MG63 (cell line): ENCODE results near the gene ABHD12. TPM values are rescaled to one million over a fixed set of nuclear protein-coding genes. Genes with fewer than 3 reads are reported as not detected.
A peak's percentile ranks its signal among the peaks of the same experiment; 100 is the strongest.
"Not testable (repeated sequence)": the region's sequence is repeated elsewhere in the genome, so short reads cannot be mapped to it uniquely, and the experiment has no call there.

Experiments used
- DNase-seq: peaks from one replicate; pipeline ENCODE4 v3.0.0-alpha.2; 2020
- H3K27me3 ChIP-seq: fragments of 250-450 bp; sonication (Bioruptor Pico); 2 replicates; pipeline ENCODE4 v1.5.1; 2020; ENCODE audit warnings: mild to moderate bottlenecking, moderate library complexity
- H3K36me3 ChIP-seq: fragments of 250-450 bp; sonication (Bioruptor Pico); 2 replicates; pipeline ENCODE4 v1.5.1; 2020; ENCODE audit warnings: mild to moderate bottlenecking, moderate library complexity
- H3K4me3 ChIP-seq: fragments of 250-450 bp; sonication (Bioruptor Pico); 2 replicates; pipeline ENCODE4 v1.5.1; 2020; ENCODE audit warnings: mild to moderate bottlenecking, moderate library complexity
- H3K9me3 ChIP-seq: fragments of 250-450 bp; sonication (Bioruptor Pico); 2 replicates; pipeline ENCODE4 v1.5.1; 2020; ENCODE audit warnings: mild to moderate bottlenecking, moderate library complexity
- total RNA-seq: library from RNA; depleted of rRNA; stranded (reverse); fragments of >200 nt; shearing (Covaris generic); gene quantifications from 2 replicates; pipeline ENCODE4 v1.2.3, GENCODE V29; 2014; ENCODE audit warnings: low replicate concordance

Gene ABHD12
- total RNA-seq, 1 experiment from 2014 or later, result 15.9 TPM

DNA sequence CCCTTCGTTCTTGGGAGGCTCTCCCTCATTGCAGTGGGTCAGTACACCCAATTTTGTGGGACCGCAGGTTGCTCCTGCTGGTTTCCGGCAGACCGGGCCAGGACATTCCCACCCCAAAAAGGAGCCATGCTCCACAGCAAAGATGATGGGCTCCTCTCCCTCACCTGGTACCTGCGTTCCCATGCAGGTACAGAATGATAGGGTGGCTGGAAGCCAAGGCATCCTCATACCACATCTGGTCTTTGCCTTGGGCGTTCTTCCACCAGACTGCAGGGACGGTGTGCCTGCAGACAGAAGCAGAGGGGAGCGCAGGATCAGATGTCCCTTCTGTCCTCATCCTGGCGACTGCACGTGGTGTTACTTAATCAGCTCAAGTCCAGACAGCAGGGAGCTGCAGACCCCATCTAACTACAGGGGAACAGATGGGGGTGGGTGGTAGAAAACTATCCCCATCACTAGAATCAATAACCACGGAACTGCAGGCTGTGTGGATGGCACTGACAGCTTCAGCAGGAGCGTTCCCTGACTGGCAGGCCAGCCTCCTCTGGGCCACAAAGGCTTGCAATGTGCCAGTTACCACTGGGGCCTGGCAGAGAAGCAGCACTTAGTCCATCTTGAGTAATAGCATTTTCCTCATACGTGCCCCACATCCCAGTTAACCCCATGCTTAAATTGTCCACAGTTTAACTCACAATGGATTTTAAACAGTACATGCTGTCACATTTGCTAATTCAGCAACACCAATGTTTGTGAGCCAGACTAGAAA is 70.4 kb downstream of the ABHD12 start:
- H3K36me3 ChIP-seq, result no peaks in the 10 kb centered on the region; the same call in 1 of the 2 replicates

DNA sequence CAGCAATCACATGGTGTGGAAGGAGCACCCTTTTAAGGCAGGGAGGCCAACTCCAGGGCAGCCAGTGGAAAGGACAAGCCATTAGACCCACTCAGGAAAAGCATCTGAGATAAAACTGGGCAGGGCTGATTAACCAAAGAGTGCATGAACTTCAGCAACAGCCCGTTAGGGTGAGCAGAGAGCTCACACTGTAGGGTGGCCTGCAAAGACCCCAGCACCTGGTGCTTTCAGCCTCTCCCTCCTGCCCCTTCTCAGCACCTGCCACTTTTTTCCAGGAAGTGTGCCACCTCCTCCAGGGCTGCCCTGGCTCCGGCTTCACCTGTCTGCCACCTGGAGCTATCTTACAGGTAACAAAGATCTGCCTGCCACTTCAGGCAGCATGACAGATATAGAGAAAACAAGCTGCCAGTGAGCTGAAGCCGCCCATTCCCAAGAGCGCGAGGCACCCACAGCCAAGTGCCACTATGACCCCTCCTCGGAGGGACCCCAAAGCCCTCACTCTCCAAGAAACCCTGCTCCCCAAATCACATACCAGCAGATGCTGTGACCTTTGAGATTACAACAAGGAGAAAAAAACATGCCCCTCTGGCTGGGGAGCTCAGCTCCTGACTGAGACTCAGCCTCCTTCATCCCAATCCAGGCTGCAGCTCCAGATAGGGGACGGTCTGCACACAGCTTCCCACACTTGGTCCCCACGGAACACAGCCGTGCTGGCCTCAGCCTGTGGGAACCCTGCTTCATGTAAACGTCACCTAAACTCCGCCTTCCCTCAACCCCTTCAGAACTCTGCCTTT is 71.2 kb downstream of the ABHD12 start:
- Histone ChIP-seq H3K4me3 (no peak overlapping the region), H3K36me3 (no peaks in the 10 kb centered on the region; the same call in 1 of the 2 replicates), H3K27me3 (no peaks in the 10 kb centered on the region), H3K9me3 (no peaks in the 10 kb centered on the region)
- no peak for DNase-seq

More for the DNA sequence above, 70.4 kb downstream of the ABHD12 start:
- DNase-seq, result no peak
- no peaks in the 10 kb centered on the region for H3K9me3 ChIP-seq
- no peaks in the 10 kb centered on the region for H3K27me3 ChIP-seq
- H3K4me3 ChIP-seq, result no peak overlapping the region

DNA sequence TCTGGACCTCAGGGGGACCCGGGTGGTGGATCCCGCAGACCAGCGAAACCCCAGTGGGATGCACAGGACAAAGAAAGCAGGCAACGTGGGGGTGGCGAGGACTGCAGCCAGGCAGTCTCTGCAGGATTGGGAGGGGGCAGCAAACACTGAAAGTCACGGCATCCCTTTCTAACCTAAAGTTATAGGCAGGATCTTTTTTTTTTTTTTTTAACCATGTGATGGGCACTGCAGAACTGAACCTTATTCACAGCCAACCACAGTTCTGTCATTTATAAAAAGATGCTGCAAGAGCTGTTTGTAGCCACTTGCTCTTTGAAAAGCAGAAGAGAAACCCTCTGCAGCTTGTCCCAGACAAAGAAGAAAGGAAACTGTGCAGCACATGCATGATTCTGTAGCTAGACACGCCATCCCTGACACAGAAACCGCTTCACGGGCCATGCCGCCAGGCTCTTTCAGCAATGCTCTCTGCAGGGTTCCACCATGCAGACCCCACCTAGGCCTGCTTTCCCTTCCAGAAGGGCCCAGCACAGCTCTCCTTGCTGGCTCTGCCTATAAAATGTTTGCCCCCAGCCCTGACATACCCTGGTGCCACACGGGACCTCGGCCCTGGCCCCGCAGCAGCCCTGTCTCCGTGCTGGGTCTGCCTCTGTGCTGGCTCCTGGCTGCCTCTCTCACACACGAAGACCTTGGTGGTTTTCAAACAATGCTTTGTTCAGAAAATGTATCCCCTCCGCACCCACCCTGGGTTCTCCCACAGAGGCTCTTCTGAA is 72.0 kb downstream of the ABHD12 start:
- Histone ChIP-seq H3K27me3 (no peaks in the 10 kb centered on the region), H3K36me3 (no peaks in the 10 kb centered on the region; the same call in 1 of the 2 replicates), H3K4me3 (no peak overlapping the region), H3K9me3 (no peaks in the 10 kb centered on the region)
- no peak for DNase-seq

DNA sequence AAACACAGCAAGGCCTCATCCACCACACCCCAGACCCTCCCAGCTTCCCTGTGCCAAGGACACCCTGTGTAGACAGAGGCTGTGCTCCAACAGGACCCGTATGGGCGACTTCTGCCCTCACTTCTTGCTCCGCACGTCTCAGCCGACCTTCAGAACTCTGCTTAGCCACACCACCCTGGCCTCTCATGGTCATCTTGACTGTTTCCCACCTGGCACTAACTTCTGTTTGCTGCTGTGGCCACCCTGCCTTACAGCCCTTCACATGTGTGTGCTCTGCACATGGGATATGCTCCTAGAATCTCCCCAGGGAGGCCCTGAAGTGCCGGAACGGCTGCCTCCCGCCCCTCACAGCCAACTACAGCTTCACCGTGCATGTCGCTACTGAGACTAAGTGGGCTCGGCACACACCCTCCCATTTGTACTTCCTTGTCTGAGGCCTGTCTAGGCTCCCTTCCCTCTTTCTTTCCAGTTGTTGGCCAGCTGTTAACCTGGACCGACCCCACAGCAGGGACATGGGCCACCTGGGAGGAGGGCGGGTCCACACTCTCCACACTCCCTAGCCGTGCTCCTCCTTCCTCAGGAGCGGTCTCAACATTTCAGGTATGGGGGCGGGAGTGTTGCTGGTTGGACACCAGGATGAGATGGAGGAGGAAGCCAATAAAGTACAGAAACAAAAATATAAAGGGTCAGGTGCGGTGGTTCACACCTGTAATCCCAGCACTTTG is 73.1 kb downstream of the ABHD12 start:
- Histone ChIP-seq H3K9me3 (no peaks in the 10 kb centered on the region), H3K27me3 (no peaks in the 10 kb centered on the region), H3K4me3 (no peak overlapping the region), H3K36me3 (no peaks in the 10 kb centered on the region; the same call in 1 of the 2 replicates)
- no peak for DNase-seq

DNA sequence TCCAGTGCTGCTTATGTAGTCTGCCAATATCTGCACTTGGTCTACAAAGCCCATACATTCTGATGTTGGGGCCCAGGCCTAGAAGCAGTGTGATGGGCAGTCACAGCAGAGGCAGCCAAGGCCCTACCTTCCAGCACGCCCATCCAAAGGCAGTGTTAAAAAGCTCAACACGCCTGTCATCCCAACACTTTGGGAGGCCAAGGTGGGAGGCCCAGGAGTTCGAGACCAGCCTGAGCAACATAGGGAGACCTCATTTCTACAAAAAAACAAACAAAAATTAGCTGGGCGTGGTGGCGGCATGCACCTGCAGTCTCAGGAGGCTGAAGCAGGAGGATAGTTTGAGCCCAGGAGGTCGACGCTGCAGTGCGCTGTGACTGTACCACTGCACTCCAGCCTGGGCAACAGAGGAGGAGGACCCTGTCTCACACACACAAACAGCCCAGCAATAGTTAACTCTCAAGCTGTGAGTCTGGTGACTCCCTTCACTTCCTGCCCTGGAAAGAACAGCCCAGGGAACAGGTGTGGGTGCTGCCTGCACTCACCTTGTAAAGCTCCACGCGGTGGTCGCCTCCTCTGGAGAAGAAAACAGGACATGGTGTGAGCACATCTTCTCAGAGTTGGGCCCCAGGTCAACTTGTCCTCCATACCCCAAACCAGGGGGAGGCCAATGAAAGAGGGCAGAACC is 74.0 kb downstream of the ABHD12 start:
- H3K36me3 ChIP-seq, result no peaks in the 10 kb centered on the region; the same call in 1 of the 2 replicates
- no peaks in the 10 kb centered on the region for H3K9me3 ChIP-seq
- no peak overlapping the region for H3K4me3 ChIP-seq
- H3K27me3 ChIP-seq, result no peaks in the 10 kb centered on the region
- no peak for DNase-seq

DNA sequence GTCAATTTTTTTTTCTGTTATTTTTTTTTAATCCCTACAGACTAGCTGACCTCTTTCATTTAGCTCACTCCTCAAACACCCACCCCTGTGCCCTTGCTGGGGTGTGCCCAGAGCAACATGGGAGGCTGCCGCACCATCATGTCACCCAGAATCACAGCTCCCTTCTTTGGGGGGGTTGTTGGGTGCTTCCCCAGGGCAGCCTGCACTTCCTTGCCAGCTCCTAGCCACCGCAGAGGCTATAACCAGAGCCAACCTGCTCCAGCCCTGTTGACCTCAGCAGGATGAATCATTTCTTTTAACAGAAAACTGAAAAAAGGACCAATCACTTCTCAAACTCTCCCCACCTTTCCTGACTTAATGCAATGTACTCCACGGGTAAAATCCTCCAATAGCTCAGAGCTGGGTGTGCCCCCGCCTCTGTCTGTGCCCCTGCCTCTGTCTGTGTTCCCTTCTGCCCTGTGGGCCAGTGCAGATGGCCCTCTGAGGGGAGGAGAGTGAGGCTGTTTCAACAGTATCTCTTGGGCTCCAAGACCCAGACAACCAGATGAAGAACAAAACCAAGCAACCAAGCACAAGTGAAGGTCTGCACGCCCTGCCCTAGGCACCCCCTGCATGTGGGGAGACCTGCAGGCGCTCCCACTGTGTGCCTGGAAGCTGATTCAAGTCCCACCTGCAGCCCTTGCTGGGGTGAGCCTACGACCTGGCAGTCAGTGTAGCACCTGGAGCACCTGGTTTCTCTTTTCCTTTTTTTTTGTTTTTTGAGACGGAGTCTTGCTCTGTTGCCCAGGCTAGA is 75.0 kb downstream of the ABHD12 start:
- DNase-seq, result peak; percentile 56
- Histone ChIP-seq H3K27me3 (no peaks in the 10 kb centered on the region), H3K4me3 (no peak overlapping the region), H3K9me3 (no peaks in the 10 kb centered on the region), H3K36me3 (no peaks in the 10 kb centered on the region)

DNA sequence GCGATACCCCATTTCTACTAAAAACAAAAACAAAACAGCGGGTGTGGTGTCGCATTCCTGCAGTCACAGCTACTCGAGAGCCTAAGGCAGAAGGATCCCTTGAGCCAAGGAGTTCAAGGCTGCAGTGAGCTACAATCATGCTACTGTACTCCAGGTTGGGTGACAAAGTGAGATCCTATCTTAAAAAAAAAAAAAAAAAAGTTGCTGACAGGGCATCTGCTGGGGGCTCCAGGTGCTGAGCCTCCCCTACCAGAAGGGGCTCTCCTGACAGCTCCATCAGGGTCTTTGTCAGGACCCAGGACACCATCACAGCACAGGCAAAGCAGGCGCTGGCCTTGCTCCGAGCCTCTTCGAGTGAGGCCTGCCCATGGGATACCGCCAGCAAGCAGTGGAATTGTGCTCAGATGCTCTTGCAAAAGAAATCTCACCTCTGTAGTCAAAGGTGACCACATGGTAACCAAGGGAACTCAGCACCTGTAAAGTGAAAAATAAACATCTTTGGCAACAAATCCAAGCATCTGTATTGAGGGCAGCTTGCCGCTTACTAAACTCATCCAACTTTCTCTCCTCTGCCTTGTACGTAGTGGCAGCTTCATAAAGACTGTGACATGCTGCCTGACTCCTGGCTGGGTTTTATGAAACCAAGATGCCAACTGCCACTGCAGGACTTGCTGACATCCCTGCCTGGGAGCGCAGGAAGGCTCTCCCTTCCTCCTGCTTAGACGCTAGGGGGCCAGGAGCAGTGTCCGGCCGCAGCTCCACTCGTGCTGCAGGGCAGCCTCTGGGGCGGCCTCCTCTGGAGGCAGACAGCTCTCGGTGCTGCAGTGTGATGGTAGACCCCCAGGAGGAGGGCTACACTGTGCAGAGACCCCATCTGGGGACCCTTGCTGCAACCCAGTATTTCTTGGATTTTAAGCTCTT is 75.9 kb downstream of the ABHD12 start:
- H3K9me3 ChIP-seq, result no peaks in the 10 kb centered on the region
- H3K27me3 ChIP-seq, result no peaks in the 10 kb centered on the region
- no peak for DNase-seq
- H3K4me3 ChIP-seq, result no peak overlapping the region
- H3K36me3 ChIP-seq, result no peaks in the 10 kb centered on the region

DNA sequence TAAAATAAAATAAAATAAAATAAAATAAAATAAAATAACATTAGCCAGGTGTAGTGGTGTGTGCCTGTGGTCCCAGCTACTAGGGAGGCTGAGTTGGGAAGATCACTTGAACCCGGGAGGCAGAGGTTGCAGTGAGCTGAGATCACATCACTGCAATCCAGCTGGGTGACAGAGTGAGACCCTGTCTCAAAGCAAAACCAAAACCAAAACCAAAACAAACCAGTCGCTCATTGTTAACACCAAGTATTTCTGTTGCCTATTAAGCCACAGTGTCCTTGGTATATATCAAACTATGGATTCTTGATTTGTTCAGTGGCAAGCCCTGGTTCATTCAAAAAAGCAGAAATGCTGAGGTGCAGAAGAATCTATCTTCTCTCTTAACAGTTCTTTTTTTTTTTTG is 77.0 kb downstream of the ABHD12 start:
- Histone ChIP-seq H3K36me3 (no peaks in the 10 kb centered on the region; the same call in 1 of the 2 replicates), H3K9me3 (no peaks in the 10 kb centered on the region), H3K4me3 (no peak overlapping the region), H3K27me3 (no peaks in the 10 kb centered on the region)
- no peak for DNase-seq

DNA sequence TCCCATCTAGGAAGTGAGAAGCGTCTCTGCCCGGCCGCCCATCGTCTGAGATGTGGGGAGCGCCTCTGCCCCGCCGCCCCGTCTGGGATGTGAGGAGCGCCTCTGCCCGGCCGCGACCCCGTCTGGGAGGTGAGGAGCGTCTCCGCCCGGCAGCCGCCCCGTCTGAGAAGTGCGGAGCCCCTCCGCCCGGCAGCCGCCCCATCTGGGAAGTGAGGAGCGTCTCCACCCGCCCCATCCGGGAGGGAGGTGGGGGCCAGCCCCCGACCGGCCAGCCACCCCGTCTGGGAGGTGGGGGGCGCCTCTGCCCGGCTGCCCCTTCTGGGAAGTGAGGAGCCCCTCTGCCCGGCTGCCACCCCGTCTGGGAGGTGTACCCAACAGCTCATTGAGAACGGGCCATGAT is 77.9 kb downstream of the ABHD12 start:
- DNase-seq, H3K36me3 ChIP-seq, H3K27me3 ChIP-seq, H3K4me3 ChIP-seq, H3K9me3 ChIP-seq: not testable (repeated sequence)

DNA sequence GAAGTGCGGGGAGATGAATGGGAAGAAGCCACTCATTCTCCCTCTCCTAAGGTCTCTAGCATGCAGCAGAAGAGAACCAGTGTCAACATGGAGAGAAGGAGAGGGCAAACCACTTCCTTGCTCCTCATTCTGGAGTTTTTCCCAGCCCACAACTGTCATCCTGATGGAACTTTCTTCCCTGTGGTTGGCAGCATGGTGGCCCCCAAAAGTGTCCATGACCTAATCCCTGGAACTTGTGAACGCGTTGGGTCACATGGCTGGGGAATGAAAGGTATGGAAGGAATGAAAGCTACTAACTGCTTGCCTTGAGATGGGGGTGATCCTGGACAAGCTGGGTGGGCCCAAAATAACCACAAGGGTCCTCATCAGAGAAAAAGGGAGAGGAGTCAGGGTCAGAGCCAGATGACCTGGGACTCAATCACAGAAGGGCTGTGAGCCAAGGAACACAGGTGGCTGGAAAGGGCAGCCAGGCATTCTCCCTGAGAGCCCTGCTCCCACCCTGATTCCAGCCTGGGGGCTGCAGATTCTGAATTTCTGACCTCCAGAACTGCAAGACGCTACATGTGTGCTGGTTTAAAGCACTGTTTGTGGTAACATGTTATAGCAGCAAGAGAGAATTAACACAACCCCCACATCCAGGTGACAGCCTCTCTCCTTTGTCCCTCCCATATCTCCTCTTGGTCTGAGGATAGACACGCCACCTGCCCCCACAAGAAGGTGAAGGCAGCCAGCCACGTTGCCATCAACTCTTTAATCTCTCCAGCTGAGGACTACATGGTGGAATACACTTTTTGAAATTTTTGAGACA is 79.5 kb downstream of the ABHD12 start:
- no peaks in the 10 kb centered on the region; the same call in 1 of the 2 replicates for H3K36me3 ChIP-seq
- H3K9me3 ChIP-seq, result no peaks in the 10 kb centered on the region
- DNase-seq, result peak; percentile 31
- no peaks in the 10 kb centered on the region for H3K27me3 ChIP-seq
- H3K4me3 ChIP-seq, result no peak overlapping the region

DNA sequence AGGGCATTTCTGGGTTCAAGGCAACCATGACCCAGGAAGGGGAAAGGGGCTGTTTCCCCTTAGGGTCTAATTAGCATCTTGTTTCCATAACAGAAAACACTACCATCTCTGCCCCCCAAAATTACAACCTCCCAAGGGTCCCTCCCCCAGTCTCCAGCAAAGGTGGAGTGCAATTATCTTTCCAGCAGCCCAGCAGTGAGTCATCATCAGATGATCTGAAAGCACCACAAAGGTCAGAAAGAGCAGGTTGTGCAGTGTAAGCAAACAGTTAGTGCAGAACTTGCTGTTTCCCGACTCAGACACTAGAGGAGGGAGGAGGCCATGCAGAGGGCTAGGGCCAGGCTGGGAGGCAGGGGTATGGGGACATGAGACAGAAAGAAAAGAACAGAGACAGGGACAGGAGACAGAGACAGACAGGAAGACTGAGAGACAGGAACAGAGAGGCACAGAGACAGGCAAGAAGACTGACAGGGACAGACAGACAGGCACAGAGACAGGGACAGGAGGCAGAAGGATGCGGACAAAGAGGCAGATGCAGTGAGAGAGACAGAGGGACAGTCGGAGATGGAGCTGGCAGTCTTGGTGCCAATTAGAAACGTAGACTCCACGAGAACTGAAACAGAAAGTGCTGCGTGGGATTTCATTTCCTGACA is 80.2 kb downstream of the ABHD12 start:
- Histone ChIP-seq H3K27me3 (no peaks in the 10 kb centered on the region), H3K9me3 (no peaks in the 10 kb centered on the region), H3K4me3 (no peak overlapping the region), H3K36me3 (no peaks in the 10 kb centered on the region; the same call in 1 of the 2 replicates)
- peak; percentile 68 for DNase-seq

DNA sequence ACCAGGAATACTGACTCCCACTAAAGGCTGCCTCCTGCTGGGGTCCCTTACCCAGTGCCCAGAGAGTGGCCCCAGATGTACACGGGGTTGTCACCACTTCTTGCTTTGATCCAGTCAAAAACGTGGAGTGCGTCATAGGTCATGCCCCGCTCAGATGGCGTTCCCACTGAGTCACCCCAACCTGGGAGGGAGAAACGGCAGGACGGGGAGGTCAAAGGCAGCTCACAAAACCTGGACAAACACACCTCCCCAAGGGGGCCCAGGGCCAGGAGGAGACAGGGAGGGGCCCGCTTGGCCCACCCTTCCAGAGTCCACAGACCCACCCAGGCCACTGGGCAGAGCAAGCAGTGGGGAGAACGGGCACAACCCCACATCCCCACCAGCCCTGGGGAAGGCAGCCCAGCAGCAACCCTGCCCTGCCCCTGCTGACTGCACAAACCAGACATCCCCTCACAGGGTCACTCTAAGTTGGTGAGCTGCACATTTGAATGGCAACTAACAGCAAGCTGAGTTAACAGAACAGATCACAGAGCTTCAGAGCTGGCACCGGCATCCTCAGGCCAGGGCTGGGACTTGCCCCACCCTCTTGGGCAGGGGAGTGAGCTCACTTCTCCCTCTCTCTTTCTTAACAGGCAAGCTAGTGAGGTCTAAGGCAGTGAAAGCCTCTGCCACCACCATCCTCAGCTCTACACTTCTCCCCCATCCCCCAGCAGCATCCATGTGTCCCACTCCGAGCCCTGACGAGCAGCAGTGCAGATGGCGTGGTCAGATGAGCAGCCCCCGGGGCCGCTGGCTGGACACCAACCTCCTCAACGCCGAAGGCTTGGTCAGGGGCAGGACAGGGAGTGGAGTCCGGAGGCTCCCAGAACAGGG is 81.0 kb downstream of the ABHD12 start:
- no peaks in the 10 kb centered on the region; the same call in 1 of the 2 replicates for H3K36me3 ChIP-seq
- H3K9me3 ChIP-seq, result no peaks in the 10 kb centered on the region
- no peaks in the 10 kb centered on the region for H3K27me3 ChIP-seq
- no peak overlapping the region for H3K4me3 ChIP-seq
- peak; percentile 90 for DNase-seq
